MM.1S (cell line): ENCODE measurements around the gene SPR.
A peak's percentile ranks its signal among the peaks of the same experiment; 100 is the strongest.

Experiments used
- DNase-seq: peaks from one replicate; pipeline ENCODE4 v3.0.0-alpha.2; 2015
- H2AFZ ChIP-seq: fragments of 300-600 bp; sonication (generic); 2 replicates; pipeline ENCODE4 v1.6.0; 2016; ENCODE audit warnings: antibody characterized with exemption, low read length
- H3F3A ChIP-seq: fragments of 300-600 bp; sonication (generic); 2 replicates; pipeline ENCODE4 v1.6.1; 2016; ENCODE audit warnings: mild to moderate bottlenecking, antibody characterized with exemption, low read length, moderate library complexity, mixed read lengths; ENCODE audit not compliant: insufficient read depth
- H3K27ac ChIP-seq: fragments of 300-600 bp; sonication (generic); 2 replicates; pipeline ENCODE4 v1.5.1; 2016; ENCODE audit warnings: mild to moderate bottlenecking, low read length
- H3K27me3 ChIP-seq: fragments of 300-600 bp; sonication (generic); replicated peaks from 2 replicates; pipeline ENCODE4 v1.6.0; 2016; ENCODE audit warnings: low read length; ENCODE audit not compliant: insufficient read depth
- H3K36me3 ChIP-seq: fragments of 300-600 bp; sonication (generic); replicated peaks from 2 replicates; pipeline ENCODE4 v1.6.1; 2016; ENCODE audit warnings: mild to moderate bottlenecking, low read length, mixed read lengths; ENCODE audit not compliant: insufficient read depth
- H3K4me1 ChIP-seq: fragments of 300-600 bp; sonication (generic); 2 replicates; pipeline ENCODE4 v1.6.1; 2016; ENCODE audit warnings: low read length, mixed read lengths
- H3K4me2 ChIP-seq: fragments of 300-600 bp; sonication (generic); 2 replicates; pipeline ENCODE4 v1.6.0; 2016; ENCODE audit warnings: low read depth, low read length
- H3K4me3 ChIP-seq: fragments of 300-600 bp; sonication (generic); 2 replicates; pipeline ENCODE4 v1.5.1; 2016; ENCODE audit warnings: low read length, mixed read lengths
- H3K79me2 ChIP-seq: fragments of 300-600 bp; sonication (generic); 2 replicates; pipeline ENCODE4 v1.6.1; 2016; ENCODE audit warnings: mixed run types, low read length, mixed read lengths
- H3K9ac ChIP-seq: fragments of 300-600 bp; sonication (generic); 2 replicates; pipeline ENCODE4 v1.6.1; 2016; ENCODE audit warnings: low read length, mixed read lengths
- H3K9me2 ChIP-seq: fragments of 300-600 bp; sonication (generic); replicated peaks from 2 replicates; pipeline ENCODE4 v1.6.1; 2016; ENCODE audit warnings: mild to moderate bottlenecking, low read length, mixed read lengths; ENCODE audit not compliant: insufficient read depth
- H3K9me3 ChIP-seq: fragments of 300-600 bp; sonication (generic); replicated peaks from 2 replicates; pipeline ENCODE4 v1.6.1; 2016; ENCODE audit warnings: mild to moderate bottlenecking, low read length, mixed read lengths; ENCODE audit not compliant: insufficient read depth
- H4K20me1 ChIP-seq: fragments of 300-600 bp; sonication (generic); 2 replicates; pipeline ENCODE4 v1.6.1; 2016; ENCODE audit warnings: mild to moderate bottlenecking, low read length, moderate library complexity, mixed read lengths; ENCODE audit not compliant: insufficient read depth
- EZH2 ChIP-seq: fragments of 300-600 bp; sonication (generic); optimal IDR thresholded peaks from 2 replicates; pipeline ENCODE3; 2017; ENCODE audit warnings: low read depth, mild to moderate bottlenecking, antibody characterized with exemption, low read length, mixed read lengths
- EZH2phosphoT487 ChIP-seq: fragments of 300-600 bp; sonication (generic); IDR thresholded peaks from 2 replicates; pipeline ENCODE4 v1.6.1; 2018; ENCODE audit warnings: antibody characterized with exemption, low read length
- TF ChIP-seq, protein P1 (sequence below): fragments of 300-600 bp; sonication (generic); IDR thresholded peaks from 2 replicates; pipeline ENCODE4 v1.5.1; 2016; ENCODE audit warnings: antibody characterized with exemption, low read length, mixed read lengths

The SPR gene

DNA sequence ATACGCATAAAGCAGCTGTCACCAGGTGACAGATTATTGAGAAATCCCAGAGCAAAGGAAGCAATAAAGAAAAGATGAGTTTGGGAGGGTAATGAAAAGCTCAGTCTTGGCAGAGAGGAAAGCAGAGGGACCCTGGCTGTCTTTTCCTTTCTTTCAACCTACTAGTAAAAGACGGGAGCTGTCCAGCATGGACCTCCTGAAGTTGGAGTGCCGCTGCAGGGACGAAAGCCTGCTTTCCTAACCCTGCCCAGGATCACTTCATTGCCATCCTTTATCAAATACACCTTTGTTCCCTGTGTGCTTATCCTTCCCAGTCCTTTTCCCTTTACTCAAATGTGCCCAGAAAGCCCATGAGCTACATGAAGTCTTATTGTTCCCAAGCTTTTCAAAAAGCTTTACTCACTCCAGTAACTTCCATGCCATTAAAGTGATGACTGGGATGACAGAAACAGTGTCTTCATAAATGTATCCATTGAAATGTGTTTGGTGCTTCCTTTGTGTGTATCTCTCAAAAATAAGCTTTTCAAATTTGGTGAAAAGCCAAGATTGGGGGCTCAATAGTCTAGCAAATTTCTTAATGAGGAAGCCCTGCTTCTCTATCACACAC lies 3.7 kb upstream of the SPR start:
- H4K20me1 ChIP-seq: no peaks in the 10 kb centered on the region
- no peaks in the 10 kb centered on the region for H3K79me2 ChIP-seq
- H3K9ac ChIP-seq: no peak overlapping the region
- H3K36me3 ChIP-seq: no peaks in the 10 kb centered on the region
- H3F3A ChIP-seq: no peaks in the 10 kb centered on the region
- no peaks in the 10 kb centered on the region for H3K9me3 ChIP-seq
- H3K27me3 ChIP-seq: peaks cover 12% of the 10 kb centered on the region; the same call in 1 of the 2 replicates
- H3K4me3 ChIP-seq: no peak overlapping the region
- TF ChIP-seq, protein P1, sequence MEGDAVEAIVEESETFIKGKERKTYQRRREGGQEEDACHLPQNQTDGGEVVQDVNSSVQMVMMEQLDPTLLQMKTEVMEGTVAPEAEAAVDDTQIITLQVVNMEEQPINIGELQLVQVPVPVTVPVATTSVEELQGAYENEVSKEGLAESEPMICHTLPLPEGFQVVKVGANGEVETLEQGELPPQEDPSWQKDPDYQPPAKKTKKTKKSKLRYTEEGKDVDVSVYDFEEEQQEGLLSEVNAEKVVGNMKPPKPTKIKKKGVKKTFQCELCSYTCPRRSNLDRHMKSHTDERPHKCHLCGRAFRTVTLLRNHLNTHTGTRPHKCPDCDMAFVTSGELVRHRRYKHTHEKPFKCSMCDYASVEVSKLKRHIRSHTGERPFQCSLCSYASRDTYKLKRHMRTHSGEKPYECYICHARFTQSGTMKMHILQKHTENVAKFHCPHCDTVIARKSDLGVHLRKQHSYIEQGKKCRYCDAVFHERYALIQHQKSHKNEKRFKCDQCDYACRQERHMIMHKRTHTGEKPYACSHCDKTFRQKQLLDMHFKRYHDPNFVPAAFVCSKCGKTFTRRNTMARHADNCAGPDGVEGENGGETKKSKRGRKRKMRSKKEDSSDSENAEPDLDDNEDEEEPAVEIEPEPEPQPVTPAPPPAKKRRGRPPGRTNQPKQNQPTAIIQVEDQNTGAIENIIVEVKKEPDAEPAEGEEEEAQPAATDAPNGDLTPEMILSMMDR: no peak
- TF ChIP-seq EZH2 (no peak), EZH2phosphoT487 (no peak)
- no peak overlapping the region for H3K4me2 ChIP-seq
- H3K27ac ChIP-seq: no peak overlapping the region
- H3K9me2 ChIP-seq: no peaks in the 10 kb centered on the region
- no peaks in the 10 kb centered on the region for H3K4me1 ChIP-seq
- DNase-seq: peak; percentile 20
- H2AFZ ChIP-seq: no peak overlapping the region

DNA sequence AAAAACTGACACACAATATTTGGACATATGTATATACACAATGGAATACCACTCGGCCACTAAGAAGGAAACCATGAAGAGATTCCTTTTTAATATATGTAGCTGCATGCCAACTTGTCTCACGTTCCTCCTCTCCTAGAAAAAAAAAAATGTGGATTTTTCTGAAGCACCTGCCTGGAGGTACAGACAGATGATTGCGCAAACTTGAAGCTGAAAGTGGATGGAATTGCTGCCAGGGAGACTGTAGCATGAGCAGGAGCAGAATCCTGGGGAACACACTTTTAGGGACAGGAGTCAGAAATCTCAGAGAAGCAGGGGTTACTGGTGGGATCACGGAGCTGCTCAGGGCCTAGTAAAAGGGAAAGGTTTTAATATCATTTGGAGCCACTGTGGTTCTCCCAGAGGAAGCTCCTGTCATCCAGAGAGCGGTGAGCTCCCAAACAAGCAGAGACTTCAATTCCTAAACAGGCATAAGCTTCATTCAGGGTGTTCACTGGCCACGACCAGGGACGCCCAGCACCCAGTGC lies 640 bp upstream of the SPR start:
- no peaks in the 10 kb centered on the region for H3K9me3 ChIP-seq
- TF ChIP-seq, protein P1: no peak
- no peak for TF ChIP-seq EZH2phosphoT487
- no peak for TF ChIP-seq EZH2
- H2AFZ ChIP-seq: peak overlapping the region; percentile 71
- no peaks in the 10 kb centered on the region for H3K9me2 ChIP-seq
- H3K79me2 ChIP-seq: no peaks in the 10 kb centered on the region
- no peak for DNase-seq
- no peaks in the 10 kb centered on the region for H3K36me3 ChIP-seq
- H3K4me3 ChIP-seq: peak overlapping the region; percentile 62
- no peak overlapping the region for H3K9ac ChIP-seq
- H3F3A ChIP-seq: no peaks in the 10 kb centered on the region
- peak overlapping the region; percentile 77 for H3K4me2 ChIP-seq
- H3K27ac ChIP-seq: no peak overlapping the region
- H3K27me3 ChIP-seq: peaks cover 12% of the 10 kb centered on the region; the same call in 1 of the 2 replicates
- H4K20me1 ChIP-seq: no peaks in the 10 kb centered on the region
- no peaks in the 10 kb centered on the region for H3K4me1 ChIP-seq

DNA sequence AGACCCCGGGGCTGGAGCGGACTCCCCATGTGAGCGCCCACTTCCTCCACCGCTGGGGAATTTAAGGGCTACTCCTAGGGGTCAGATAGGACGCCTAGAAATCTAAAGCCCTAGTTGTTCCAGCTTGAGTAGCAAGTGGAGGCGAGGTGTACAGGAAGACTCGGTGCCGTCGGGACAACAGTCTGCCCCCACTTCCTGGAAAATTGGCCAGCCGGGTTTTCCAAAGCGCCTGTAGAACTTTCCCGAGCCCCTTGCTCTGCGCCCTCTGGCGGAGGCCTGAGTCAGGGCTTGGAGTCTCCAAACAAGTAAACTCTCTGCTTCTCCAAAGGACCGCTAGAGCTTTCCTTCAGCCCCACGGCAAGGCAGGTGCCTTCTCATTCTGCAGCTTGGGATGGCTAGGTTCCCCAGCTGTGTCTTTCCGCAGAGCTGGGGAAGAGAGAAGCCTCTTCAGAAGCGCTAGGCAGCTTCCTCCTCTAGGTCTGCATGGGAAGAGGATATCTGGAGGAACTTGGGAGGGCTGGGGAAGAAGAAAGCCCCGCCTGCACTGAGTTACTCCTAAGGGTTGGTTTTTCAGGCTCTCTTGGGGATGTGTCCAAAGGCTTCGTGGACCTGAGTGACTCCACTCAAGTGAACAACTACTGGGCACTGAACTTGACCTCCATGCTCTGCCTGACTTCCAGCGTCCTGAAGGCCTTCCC lies 681 bp downstream of the SPR start:
- Histone ChIP-seq H3K36me3 (no peaks in the 10 kb centered on the region), H3K9me3 (no peaks in the 10 kb centered on the region), H3K4me2 (peak overlapping the region; percentile 77), H3F3A (no peaks in the 10 kb centered on the region), H3K27ac (no peak overlapping the region), H3K4me1 (no peaks in the 10 kb centered on the region), H3K27me3 (peaks cover 12% of the 10 kb centered on the region; the same call in 1 of the 2 replicates), H3K9me2 (no peaks in the 10 kb centered on the region), H2AFZ (peak overlapping the region; percentile 71), H3K4me3 (peak overlapping the region; percentile 62), H3K9ac (peak overlapping the region; percentile 24; the same call in 1 of the 2 replicates), H3K79me2 (no peaks in the 10 kb centered on the region), H4K20me1 (no peaks in the 10 kb centered on the region)
- no peak for TF ChIP-seq EZH2
- TF ChIP-seq, protein P1: peak; percentile 89
- peak; percentile 72 for DNase-seq
